Activated CD8-positive, alpha-beta memory T cell treated with anti-CD3 and anti-CD28 coated beads for 48 hours (primary cell): Measurements from ENCODE around the gene NR5A1.

Source experiments
- DNase-seq, 3 experiments: peaks; one replicate each; pipeline ENCODE4 v3.0.0-alpha.2; 2020; ENCODE audit warnings: low read depth in 2 of 3, low spot score in 2 of 3

NR5A1 gene

GRCh38 chr9:124483481-124483880 is 23.7 kb downstream of the NR5A1 start:
- no peak for DNase-seq

- DNase-seq: no peak
These were observed 24.7 kb downstream of the NR5A1 start for GRCh38 chr9:124482431-124483031.

GRCh38 chr9:124481115-124481514 is 26.1 kb downstream of the NR5A1 start:
- DNase-seq: no peak

GRCh38 chr9:124480621-124480981 is 26.6 kb downstream of the NR5A1 start:
- DNase-seq: no peak

GRCh38 chr9:124479947-124480620 is 27.1 kb downstream of the NR5A1 start:
- no peak for DNase-seq

- no peak for DNase-seq
These were observed 27.8 kb downstream of the NR5A1 start for GRCh38 chr9:124479371-124479770.

- no peak for DNase-seq
These were observed 28.8 kb downstream of the NR5A1 start for GRCh38 chr9:124478354-124478753.

- no peak for DNase-seq
These were observed 29.4 kb downstream of the NR5A1 start for GRCh38 chr9:124477648-124478285.

- no peak for DNase-seq
These were observed 30.0 kb downstream of the NR5A1 start for GRCh38 chr9:124477211-124477647.

GRCh38 chr9:124475868-124476690 is 31.1 kb downstream of the NR5A1 start:
- DNase-seq: no peak

GRCh38 chr9:124475158-124475867 is 31.9 kb downstream of the NR5A1 start:
- no peak for DNase-seq

- no peak for DNase-seq
These were observed 33.0 kb downstream of the NR5A1 start for GRCh38 chr9:124474151-124474550.

GRCh38 chr9:124473310-124473709 is 33.9 kb downstream of the NR5A1 start:
- no peak for DNase-seq

GRCh38 chr9:124472770-124473169 is 34.4 kb downstream of the NR5A1 start:
- DNase-seq: no peak

- DNase-seq: no peak
These were observed 35.4 kb downstream of the NR5A1 start for GRCh38 chr9:124471761-124472160.

GRCh38 chr9:124470726-124471125 is 36.5 kb downstream of the NR5A1 start:
- no peak for DNase-seq

- no peak for DNase-seq
These were observed 36.9 kb downstream of the NR5A1 start for GRCh38 chr9:124470306-124470705.

- DNase-seq: no peak
These were observed 38.0 kb downstream of the NR5A1 start for GRCh38 chr9:124469011-124469832.

- DNase-seq: no peak
These were observed 39.0 kb downstream of the NR5A1 start for GRCh38 chr9:124468061-124468740.
